HUES6 (cell line): ENCODE data around the gene SMIM1.
"Not testable (repeated sequence)": the region's sequence is repeated elsewhere in the genome, so short reads cannot be mapped to it uniquely, and the experiment has no call there.

ENCODE experiments used
- H3K27ac ChIP-seq: 2 replicates; pipeline ENCODE4 v1.7.0; 2013; ENCODE audit warnings: low read depth, mild to moderate bottlenecking, low read length, inconsistent platforms
- H3K27me3 ChIP-seq: 2 replicates; pipeline ENCODE4 v1.6.1; 2013; ENCODE audit warnings: low read length; ENCODE audit not compliant: control insufficient read depth, insufficient read depth
- H3K36me3 ChIP-seq: 2 replicates; pipeline ENCODE4 v1.6.1; 2013; ENCODE audit warnings: low read length; ENCODE audit not compliant: control insufficient read depth, insufficient read depth
- H3K4me1 ChIP-seq: 2 replicates; pipeline ENCODE4 v1.6.1; 2013; ENCODE audit warnings: low read length; ENCODE audit not compliant: control insufficient read depth, insufficient read depth
- H3K4me3 ChIP-seq: 2 replicates; pipeline ENCODE4 v1.5.1; 2013; ENCODE audit warnings: low read depth, low read length
- H3K9ac ChIP-seq: one replicate; pipeline ENCODE4 v1.6.1; 2013; ENCODE audit warnings: mild to moderate bottlenecking, low read length
- H3K9me3 ChIP-seq: 2 replicates; pipeline ENCODE4 v1.6.1; 2013; ENCODE audit warnings: low read depth, low read length; ENCODE audit not compliant: control insufficient read depth, insufficient read depth

The SMIM1 gene

GRCh38 chr1:3805038-3805437 lies 32.5 kb downstream of the SMIM1 start:
- Histone ChIP-seq H3K9me3 (peaks cover 28% of the 10 kb centered on the region), H3K36me3 (no peaks in the 10 kb centered on the region), H3K4me3 (no peak overlapping the region), H3K4me1 (no peaks in the 10 kb centered on the region), H3K9ac (no peak overlapping the region), H3K27me3 (no peaks in the 10 kb centered on the region), H3K27ac (no peak overlapping the region)

DNA sequence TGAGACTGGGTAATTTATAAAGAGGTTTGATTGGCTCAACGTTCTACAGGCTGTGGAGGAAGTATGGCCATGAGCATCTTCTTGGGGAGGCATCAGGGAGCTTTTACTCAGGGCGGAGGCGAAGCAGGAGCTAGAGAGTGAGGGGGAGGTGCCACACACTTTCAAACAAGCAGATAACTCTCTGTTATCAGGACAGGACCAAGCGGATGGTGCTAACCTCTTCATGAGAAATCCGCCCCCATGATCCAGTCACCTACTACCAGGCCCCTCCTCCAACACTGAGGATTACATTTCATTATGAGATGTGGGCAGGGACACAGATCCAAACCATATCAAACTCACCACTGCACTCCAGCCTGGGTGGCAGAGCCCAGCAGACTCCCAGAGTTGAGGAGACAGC lies 35.2 kb downstream of the SMIM1 start:
- no peaks in the 10 kb centered on the region for H3K27me3 ChIP-seq
- H3K4me1 ChIP-seq = no peaks in the 10 kb centered on the region; the same call in 1 of the 2 replicates
- no peak overlapping the region for H3K4me3 ChIP-seq
- H3K27ac ChIP-seq = no peak overlapping the region
- no peak overlapping the region for H3K9ac ChIP-seq
- H3K36me3 ChIP-seq = no peaks in the 10 kb centered on the region
- H3K9me3 ChIP-seq = peaks cover 28% of the 10 kb centered on the region

DNA sequence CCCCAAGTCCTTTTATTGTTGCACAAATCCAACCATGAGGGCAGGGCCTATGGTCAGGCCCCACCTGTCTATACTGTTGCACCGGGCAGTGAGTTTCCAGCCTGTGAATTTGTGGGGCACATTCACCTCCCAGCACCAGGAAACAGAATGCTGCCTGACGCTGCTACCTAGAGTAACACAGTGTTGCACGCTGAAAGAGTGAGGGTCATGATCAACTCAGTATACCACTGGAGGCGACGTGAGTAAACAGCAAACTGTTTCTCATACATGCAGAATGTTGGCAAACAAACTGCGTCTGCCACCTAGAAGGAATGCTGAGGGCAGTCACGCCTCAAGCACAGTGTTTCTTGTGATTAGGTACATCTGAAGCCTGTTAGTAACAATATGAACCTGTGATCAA lies 37.1 kb downstream of the SMIM1 start:
- Histone ChIP-seq H3K4me3 (no peak overlapping the region), H3K9ac (no peak overlapping the region), H3K27me3 (no peaks in the 10 kb centered on the region), H3K36me3 (peaks cover 6% of the 10 kb centered on the region), H3K4me1 (no peaks in the 10 kb centered on the region; the same call in 1 of the 2 replicates), H3K9me3 (peaks cover 28% of the 10 kb centered on the region), H3K27ac (no peak overlapping the region)

- H3K27me3 ChIP-seq, H3K9ac ChIP-seq, H3K4me3 ChIP-seq, H3K4me1 ChIP-seq, H3K27ac ChIP-seq: not testable (repeated sequence)
- Histone ChIP-seq H3K36me3 (peaks cover 12% of the 10 kb centered on the region), H3K9me3 (peaks cover 28% of the 10 kb centered on the region)
These were observed 37.7 kb downstream of the SMIM1 start for GRCh38 chr1:3810149-3810761.

GRCh38 chr1:3811595-3811911 lies 39.0 kb downstream of the SMIM1 start:
- H3K9ac ChIP-seq = no peak overlapping the region
- no peaks in the 10 kb centered on the region for H3K27me3 ChIP-seq
- no peaks in the 10 kb centered on the region; the same call in 1 of the 2 replicates for H3K4me1 ChIP-seq
- no peak overlapping the region for H3K4me3 ChIP-seq
- peaks cover 18% of the 10 kb centered on the region for H3K9me3 ChIP-seq
- H3K36me3 ChIP-seq = peaks cover 12% of the 10 kb centered on the region
- no peak overlapping the region for H3K27ac ChIP-seq

DNA sequence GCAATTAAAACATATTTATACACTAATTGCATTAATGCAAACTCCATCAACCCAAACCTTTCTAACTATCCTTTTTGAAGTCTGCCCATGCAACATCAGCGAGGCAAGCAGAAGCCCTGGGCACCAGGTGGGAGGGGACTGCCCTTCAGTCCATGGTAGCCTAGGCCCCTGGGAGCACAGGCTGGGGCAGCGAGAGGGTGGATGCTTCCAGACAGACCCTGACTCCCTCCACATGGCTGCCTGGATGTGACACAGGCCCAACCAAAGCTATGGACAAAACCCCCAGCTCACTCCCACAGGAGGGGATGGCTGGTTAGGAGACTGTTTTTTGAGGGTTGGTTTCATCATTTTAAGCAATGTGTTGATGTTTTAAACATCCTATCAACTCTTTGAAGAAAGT lies 41.5 kb downstream of the SMIM1 start:
- Histone ChIP-seq H3K27me3 (no peaks in the 10 kb centered on the region), H3K4me1 (no peaks in the 10 kb centered on the region; the same call in 1 of the 2 replicates), H3K9ac (no peak overlapping the region), H3K9me3 (peaks cover 5% of the 10 kb centered on the region; the same call in 1 of the 2 replicates), H3K4me3 (no peak overlapping the region), H3K27ac (no peak overlapping the region), H3K36me3 (peaks cover 14% of the 10 kb centered on the region)

DNA sequence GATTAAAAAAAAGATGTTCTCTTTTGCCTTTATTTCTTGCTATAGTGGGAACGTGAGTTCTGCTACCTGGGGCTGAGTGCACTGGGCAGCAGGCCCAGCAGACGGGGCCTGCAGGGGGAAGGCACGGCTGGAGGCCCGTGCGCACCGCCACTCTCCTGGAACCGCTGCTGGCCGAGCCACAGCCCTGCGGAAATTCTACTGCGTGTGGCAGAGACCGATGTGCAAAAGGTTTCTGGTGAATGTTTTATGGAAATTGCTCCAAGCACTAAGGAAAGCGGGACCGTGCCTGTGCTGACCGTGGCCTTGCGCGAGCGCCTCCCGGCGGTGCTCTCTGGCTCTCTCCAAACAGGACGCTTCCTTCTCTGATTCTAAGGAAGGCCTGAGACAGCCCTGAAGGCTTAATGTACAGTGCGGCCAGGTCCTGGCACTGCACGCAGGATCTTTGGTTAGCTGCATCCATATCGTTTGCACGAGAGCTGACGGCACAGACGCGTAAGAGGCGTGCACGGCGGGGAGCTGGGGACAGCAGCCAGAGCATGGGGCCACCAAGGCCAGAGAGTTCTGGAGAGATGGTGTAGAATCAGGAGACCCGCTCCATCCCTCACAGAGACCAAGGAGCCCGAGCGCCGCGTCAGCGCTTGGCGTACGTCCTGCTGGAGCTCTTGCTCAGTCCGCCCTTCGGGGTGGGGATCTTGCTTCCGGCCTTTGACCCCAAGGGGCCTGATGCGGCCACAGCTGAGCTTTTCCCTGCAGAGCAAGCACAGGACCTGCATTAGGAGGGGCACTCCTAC lies 42.4 kb downstream of the SMIM1 start:
- H3K4me3 ChIP-seq = no peak overlapping the region
- no peaks in the 10 kb centered on the region for H3K27me3 ChIP-seq
- no peak overlapping the region for H3K9ac ChIP-seq
- no peaks in the 10 kb centered on the region; the same call in 1 of the 2 replicates for H3K4me1 ChIP-seq
- no peak overlapping the region for H3K27ac ChIP-seq
- 0 out of 2 replicates have a peak, but pooled peaks cover under 1% of the 10 kb centered on the region for H3K9me3 ChIP-seq
- H3K36me3 ChIP-seq = peaks cover 22% of the 10 kb centered on the region

DNA sequence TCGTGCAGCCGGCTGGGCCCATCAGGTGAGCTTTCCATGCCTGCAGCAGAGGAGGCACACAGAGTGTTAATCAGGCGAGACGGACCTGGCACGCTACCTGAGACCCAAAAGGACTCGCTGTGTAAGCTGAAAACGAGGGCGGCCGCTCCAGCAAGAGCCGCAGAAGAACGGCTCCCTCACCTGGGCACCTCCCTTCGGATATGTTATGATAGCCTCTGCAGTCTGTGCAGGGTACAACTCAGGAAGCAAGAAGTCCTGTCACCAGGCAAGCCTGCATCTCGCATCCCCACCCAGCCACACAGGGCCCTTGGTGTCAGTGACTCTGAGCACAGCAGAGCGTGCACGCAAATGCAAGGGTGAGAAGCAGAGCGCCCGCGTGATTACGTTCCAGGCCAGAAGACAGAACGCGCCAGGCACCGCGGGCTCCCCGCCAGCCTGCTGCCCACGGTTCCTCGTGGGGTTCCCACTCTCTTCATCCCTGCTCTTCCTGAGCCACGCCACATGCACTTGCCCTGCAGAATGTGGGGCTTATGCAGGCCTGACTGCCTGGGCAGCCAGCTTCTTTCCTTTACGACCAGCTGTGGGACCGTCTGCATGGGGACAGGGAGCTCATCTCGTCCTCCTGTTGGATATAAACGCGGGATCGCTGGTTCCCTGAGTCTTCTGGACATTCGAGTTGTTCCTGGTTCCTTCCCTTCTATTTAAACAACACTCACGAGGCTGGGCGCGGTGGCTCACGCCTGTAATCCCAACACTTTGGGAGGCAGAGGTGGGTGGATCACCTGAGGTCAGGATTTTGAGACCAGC lies 44.0 kb downstream of the SMIM1 start:
- Histone ChIP-seq H3K27ac (no peak overlapping the region), H3K4me1 (no peaks in the 10 kb centered on the region; the same call in 1 of the 2 replicates), H3K4me3 (no peak overlapping the region), H3K27me3 (no peaks in the 10 kb centered on the region), H3K36me3 (peaks cover 34% of the 10 kb centered on the region), H3K9me3 (no peaks in the 10 kb centered on the region), H3K9ac (no peak overlapping the region)

DNA sequence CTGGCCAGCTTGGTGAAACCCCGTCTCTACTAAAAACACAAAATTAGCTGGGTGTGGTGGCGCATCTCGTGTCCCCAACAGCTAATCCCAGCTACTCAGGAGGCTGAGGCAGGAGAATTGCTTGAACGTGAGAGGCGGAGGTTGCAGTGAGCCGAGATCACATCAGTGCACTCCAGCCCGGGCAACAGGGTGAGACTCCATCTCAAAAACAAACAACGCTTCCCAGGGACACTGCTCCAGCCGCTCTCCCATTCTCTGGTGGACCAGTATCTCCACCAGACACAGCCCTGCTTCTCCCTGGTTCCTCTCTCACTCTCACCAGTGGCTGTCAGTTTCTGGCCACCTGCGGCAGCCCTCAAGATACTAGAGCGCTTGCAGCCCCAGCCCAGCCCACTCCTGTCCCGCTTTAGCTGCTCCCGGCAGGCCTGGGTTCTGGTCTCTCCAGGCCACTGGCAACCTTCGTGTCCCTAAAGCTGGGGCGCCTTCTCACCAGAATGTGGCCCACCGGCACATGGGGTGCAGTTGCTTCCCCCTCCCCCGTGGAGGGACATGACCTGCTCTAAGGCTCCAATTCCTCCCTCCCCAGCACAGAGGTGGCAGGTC lies 44.7 kb downstream of the SMIM1 start:
- no peaks in the 10 kb centered on the region for H3K4me1 ChIP-seq

GRCh38 chr1:3817821-3818597 lies 45.5 kb downstream of the SMIM1 start:
- Histone ChIP-seq H3K36me3 (peaks cover 48% of the 10 kb centered on the region), H3K4me3 (no peak overlapping the region), H3K9ac (no peak overlapping the region), H3K9me3 (no peaks in the 10 kb centered on the region), H3K27me3 (no peaks in the 10 kb centered on the region), H3K4me1 (no peaks in the 10 kb centered on the region), H3K27ac (no peak overlapping the region)

More for the DNA sequence above, 44.7 kb downstream of the SMIM1 start:
- Histone ChIP-seq H3K9ac (no peak overlapping the region), H3K27me3 (no peaks in the 10 kb centered on the region), H3K9me3 (no peaks in the 10 kb centered on the region), H3K36me3 (peaks cover 40% of the 10 kb centered on the region), H3K4me3 (no peak overlapping the region), H3K27ac (no peak overlapping the region)
